ENCODE results near the gene IGFBP4. TPM values are rescaled to one million over a fixed set of nuclear protein-coding genes. Genes with fewer than 3 reads are reported as not detected.
A peak's percentile ranks its signal among the peaks of the same experiment; 100 is the strongest.

Gene IGFBP4
- total and polyA plus RNA-seq, 11 donors = 103 to 342 (median 133) TPM

- intact Hi-C loops (cut with DNase I) = no loop called here
- H3K27ac ChIP-seq = no peak overlapping the region
- TF ChIP-seq CTCF (IDR thresholded peaks at IDR 0.05) = no peak
- no peak for TF ChIP-seq POLR2A (IDR thresholded peaks at IDR 0.05)
- no peaks in the 10 kb centered on the region for H3K9me3 ChIP-seq
- ATAC-seq = no peak
- 73 to 85% (median 77%) methylated on average over 8 to 9 of the region's 9 CpGs for WGBS, 4 donors
- H3K36me3 ChIP-seq = no peaks in the 10 kb centered on the region
- H3K4me1 ChIP-seq = peaks cover 3 to 19% (median 13%) of the 10 kb centered on the region in 12 donors
- no peaks in the 10 kb centered on the region for H3K27me3 ChIP-seq
- DNase-seq = peak in 2 of 5 donors; percentile 9 to 30
- no peak overlapping the region for H3K4me3 ChIP-seq
These were observed 53.6 kb downstream of the IGFBP4 start for GRCh38 chr17:40496634-40497420.

GRCh38 chr17:40497695-40498094 is 54.4 kb downstream of the IGFBP4 start:
- intact Hi-C loops (cut with DNase I) = no loop called here
- H3K4me3 ChIP-seq = no peak overlapping the region
- TF ChIP-seq POLR2A (IDR thresholded peaks at IDR 0.05) (no peak), CTCF (IDR thresholded peaks at IDR 0.05) (no peak)
- peaks cover 3 to 19% (median 13%) of the 10 kb centered on the region in 12 donors for H3K4me1 ChIP-seq
- WGBS, 4 donors = 85 to 91% (median 90%) methylated on average over 2 of the region's 2 CpGs
- H3K27ac ChIP-seq = peak overlapping the region in 1 of 12 donors; percentile 79
- no peaks in the 10 kb centered on the region for H3K36me3 ChIP-seq
- no peak for ATAC-seq
- H3K9me3 ChIP-seq = no peaks in the 10 kb centered on the region
- peak in 2 of 5 donors; percentile 18 to 36 for DNase-seq
- H3K27me3 ChIP-seq = no peaks in the 10 kb centered on the region

GRCh38 chr17:40498281-40499084 is 55.2 kb downstream of the IGFBP4 start:
- peak overlapping the region in 3 of 12 donors; percentile 19 to 79 (median 54) for H3K27ac ChIP-seq
- no peak for DNase-seq
- TF ChIP-seq CTCF (IDR thresholded peaks at IDR 0.05) (no peak), POLR2A (IDR thresholded peaks at IDR 0.05) (no peak)
- peaks cover 0 to 7% (median 0%) of the 10 kb centered on the region in 12 donors for H3K9me3 ChIP-seq
- ATAC-seq = no peak
- WGBS, 4 donors = 73 to 80% (median 77%) methylated on average over 9 of the region's 9 CpGs
- H3K4me1 ChIP-seq = peaks cover 3 to 19% (median 13%) of the 10 kb centered on the region in 12 donors
- H3K27me3 ChIP-seq = no peaks in the 10 kb centered on the region
- intact Hi-C loops (cut with DNase I) = no loop called here
- no peak overlapping the region for H3K4me3 ChIP-seq
- H3K36me3 ChIP-seq = no peaks in the 10 kb centered on the region

Data from heart left ventricle (tissue), 16 donors.